K562 (cell line): ENCODE results near the gene FEN1. TPM values are rescaled to one million over a fixed set of nuclear protein-coding genes. Genes with fewer than 3 reads are reported as not detected.
A peak's percentile ranks its signal among the peaks of the same experiment; 100 is the strongest.

Experiments used
- ATAC-seq: fragments of 200-7000 bp; cut with Tn5 transposase; 3 replicates; pipeline ENCODE4 v1.9.1; 2020; ENCODE audit warnings: moderate library complexity
- BruUV-seq: library from RNA; stranded (reverse); fragments of 400-500 nt; replicated peaks from 2 replicates; lab custom pipeline; 2021; lab: Mats Ljungman, UMichigan
- CTCF ChIA-PET: fragments of 300-600 bp; formaldehyde crosslinking; extraction: SDS; loops from one replicate; lab custom pipeline; 2021; ENCODE audit warnings: low intra/inter-chr PET ratio; lab: Yijun Ruan, JAX
- POLR2A ChIA-PET: fragments of 300-600, 350-650 bp; sonication (Branson Sonifier 250); formaldehyde crosslinking; extraction: SDS; loops from one replicate; lab custom pipeline; 2021; ENCODE audit warnings: antibody characterized with exemption, inconsistent platforms; lab: Yijun Ruan, JAX
- DNase-seq, 4 experiments: peaks; one replicate each; pipeline versions ENCODE4 v3.0.0 to v3.0.0-alpha.2; 2011 to 2018; ENCODE audit warnings: low spot score in 3 of 4, mixed read lengths in 3 of 4; ENCODE audit errors: extremely low read depth in 1 of 4
- FAIRE-seq: peaks from 2 replicates; lab custom pipeline; 2011; peaks lifted over from hg19 to GRCh38; lab: Jason Lieb, UNC
- H2AFZ ChIP-seq: 2 replicates; pipeline ENCODE4 v1.6.0; 2011; ENCODE audit warnings: low read depth, low read length, control low read depth, inconsistent platforms
- H3K27ac ChIP-seq: fragments of 200-600 bp; 3 replicates; pipeline ENCODE4 v1.8.0; 2011; ENCODE audit warnings: low read depth, mild to moderate bottlenecking, control low read depth, inconsistent platforms, low read length, moderate library complexity, mixed read lengths; ENCODE audit errors: extremely low read depth
- H3K27me3 ChIP-seq, 2 experiments: fragments of 300-600 bp in 1 of 2; 2 replicates in 1 of 2; 3 replicates in 1 of 2; pipeline versions ENCODE4 v1.6.0 to v1.8.0; 2011; ENCODE audit warnings: inconsistent platforms in 2 of 2, low read length in 2 of 2, mild to moderate bottlenecking in 1 of 2, mixed read lengths in 1 of 2, moderate library complexity in 1 of 2; ENCODE audit not compliant: control insufficient read depth in 2 of 2, insufficient read depth in 2 of 2
- H3K36me3 ChIP-seq: fragments of 300-600 bp; 3 replicates; pipeline ENCODE4 v1.8.0; 2011; ENCODE audit warnings: mild to moderate bottlenecking, low read length, inconsistent platforms; ENCODE audit not compliant: control insufficient read depth, insufficient read depth
- H3K4me1 ChIP-seq, 2 experiments: fragments of 200-600 bp in 1 of 2; replicated peaks in 1 of 2; 2 replicates in 1 of 2; 3 replicates in 1 of 2; pipeline versions ENCODE4 v1.5.1 to v1.8.0; 2011; ENCODE audit warnings: inconsistent platforms in 2 of 2, low read length in 2 of 2, mild to moderate bottlenecking in 1 of 2, mixed read lengths in 1 of 2, moderate library complexity in 1 of 2; ENCODE audit not compliant: control insufficient read depth in 2 of 2, insufficient read depth in 2 of 2
- H3K4me2 ChIP-seq: 2 replicates; pipeline ENCODE4 v1.6.1; 2011; ENCODE audit warnings: low read length, control low read depth, inconsistent platforms, mixed read lengths; ENCODE audit not compliant: insufficient read depth
- H3K4me3 ChIP-seq: fragments of 200-600 bp; sonication (generic), shearing (Covaris generic); 2 replicates; pipeline ENCODE4 v1.5.1; 2016; ENCODE audit warnings: control low read depth, inconsistent platforms
- H3K79me2 ChIP-seq: fragments of 200-600 bp; 3 replicates; pipeline ENCODE4 v1.8.0; 2011; ENCODE audit warnings: low read length, inconsistent platforms; ENCODE audit not compliant: control insufficient read depth, insufficient read depth
- H3K9ac ChIP-seq, 2 experiments: 2 replicates each; pipeline versions ENCODE4 v1.6.0 to v1.6.1; 2011; ENCODE audit warnings: low read depth in 2 of 2, low read length in 2 of 2, control low read depth in 1 of 2, inconsistent platforms in 1 of 2, mild to moderate bottlenecking in 1 of 2, mixed read lengths in 1 of 2; ENCODE audit not compliant: insufficient read depth in 1 of 2
- H3K9me1 ChIP-seq: one replicate; pipeline ENCODE4 v1.6.0; 2011; ENCODE audit warnings: inconsistent platforms, mild to moderate bottlenecking, low read length, moderate library complexity; ENCODE audit not compliant: control insufficient read depth, insufficient read depth
- H3K9me3 ChIP-seq: replicated peaks from 2 replicates; pipeline ENCODE4 v1.5.1; 2011; ENCODE audit warnings: low read depth, low read length, inconsistent platforms; ENCODE audit not compliant: control insufficient read depth, insufficient read depth
- H4K20me1 ChIP-seq: replicated peaks from 2 replicates; pipeline ENCODE4 v1.6.1; 2011; ENCODE audit warnings: low read length, inconsistent platforms, mixed read lengths; ENCODE audit not compliant: control insufficient read depth, insufficient read depth
- KAT8 ChIP-seq: fragments of 450-650 bp; IDR thresholded peaks from 2 replicates; pipeline ENCODE4 v1.6.1; 2016; ENCODE audit warnings: low read depth, mild to moderate bottlenecking
- POLR2G ChIP-seq: fragments of 200-400 bp; formaldehyde crosslinking; IDR thresholded peaks from 2 replicates; pipeline ENCODE4 v1.6.1; 2017; ENCODE audit warnings: low read depth, mild to moderate bottlenecking, antibody characterized with exemption, low read length, moderate library complexity
- WGBS: fragments of 100-300 bp; shearing (Covaris generic); methylation state at CpG from one replicate; pipeline ENCODE4 v1.1.6; 2016; ENCODE audit warnings: low coverage, mixed read lengths; ENCODE audit not compliant: insufficient coverage; ENCODE audit errors: missing lambda C conversion rate; 5-methylcytosine and 5-hydroxymethylcytosine counted together
- in situ Hi-C: fragments of 300-500 bp; cut with MboI; formaldehyde crosslinking; loops from 4 replicates; pipeline ENCODE4 v1.15.0; 2018; ENCODE audit warnings: inconsistent platforms, mixed read lengths
- intact Hi-C: fragments of 100-400 bp; cut with micrococcal nuclease; formaldehyde crosslinking; loops from 2 replicates; pipeline ENCODE4 v1.14.2; 2022
- polyA plus RNA-seq, 8 experiments: library from polyadenylated mRNA; depleted of rRNA in 4 of 8; stranded (reverse) in 5 of 8; unstranded in 3 of 8; fragments of >200 nt; fragmentation: Nextera tagmentation in 2 of 8; fragmentation: Illumina TruSeq in 1 of 8; extraction: Ambion mirVana in 2 of 8; extraction: Trizol in 1 of 8; gene quantifications; 2 replicates each; pipeline versions ENCODE4 v1.2.1 to v1.2.3, GENCODE V29; 2011 to 2014; ENCODE audit warnings: inconsistent platforms in 1 of 8, missing spikeins in 1 of 8
- total RNA-seq, 7 experiments: library from RNA; depleted of rRNA in 6 of 7; stranded (reverse); fragments of >200 nt in 6 of 7; fragmentation: Illumina TruSeq in 2 of 7; extraction: Trizol in 2 of 7; gene quantifications; 2 replicates each; pipeline versions ENCODE4 v1.2.1 to v1.2.3, GENCODE V29; 2011 to 2021; ENCODE audit warnings: low replicate concordance in 1 of 7
- TF ChIP-seq, protein P1 (sequence below): fragments of 450-650 bp; formaldehyde crosslinking; IDR thresholded peaks from 2 replicates; pipeline ENCODE4 v1.4.0; 2020; ENCODE audit warnings: mild to moderate bottlenecking, mixed read lengths
- TF ChIP-seq, protein P2 (sequence below): sonication (generic); formaldehyde crosslinking; IDR thresholded peaks from 2 replicates; pipeline ENCODE4 v1.5.0; 2020; ENCODE audit warnings: missing genetic modification reagents

FEN1 gene
- total and polyA plus RNA-seq, 9 of the 15 experiments (the other 6 are each of a cell fraction or from before 2014, with no cell fraction given): 58.1 to 156 (median 137) TPM

DNA sequence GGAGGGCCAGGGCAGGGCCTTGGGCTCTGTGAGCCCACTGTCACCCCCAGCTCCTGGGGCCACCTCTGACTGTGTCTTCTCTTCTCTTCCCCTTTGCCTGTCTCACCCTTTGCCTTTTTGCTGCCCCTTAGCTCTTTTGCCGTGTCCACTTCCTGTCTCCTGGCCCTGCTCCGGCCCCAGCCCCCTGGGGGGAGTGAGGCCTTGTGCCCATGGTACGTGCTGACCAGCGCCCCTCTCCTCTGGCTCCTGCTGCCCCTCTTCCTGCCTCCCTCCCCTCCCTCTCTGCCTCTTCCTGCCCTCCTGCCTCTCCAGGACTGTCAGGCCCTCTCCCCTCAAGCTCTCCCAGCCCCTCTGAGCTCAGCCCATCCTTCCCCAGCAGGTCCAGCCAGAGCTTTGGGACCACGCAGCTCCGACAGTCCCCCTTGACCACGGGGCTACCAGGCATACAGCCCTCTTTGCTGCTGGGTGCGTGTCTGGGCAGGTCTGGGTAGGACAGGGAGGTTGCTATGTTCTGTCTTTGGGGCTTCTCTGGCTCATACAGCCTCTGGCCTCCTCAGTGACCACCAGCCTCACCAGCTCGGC lies 12.0 kb upstream of the FEN1 start:
- peaks cover 6% of the 10 kb centered on the region; the same call in 1 of the 2 replicates for H4K20me1 ChIP-seq
- H3K4me2 ChIP-seq: no peak overlapping the region
- WGBS: 73% methylated on average over 7 of the region's 9 CpGs
- no peak for FAIRE-seq
- ChIA-PET CTCF (no interaction called here), POLR2A (interaction anchor here (0.6 to 2.8 kb wide), 9 partner anchors 9 to 351 kb away, joined by 3 to 21 read pairs (median 4); partner anchors contain the start of genes CPSF7, FEN1, SDHAF2 and TMEM258)
- peaks cover 0 to 36% of the 10 kb centered on the region in 2 experiments; a peak in 2 of 5 replicates for H3K4me1 ChIP-seq
- DNase-seq: no peak
- no TSS peak for BruUV-seq
- no peak overlapping the region for H2AFZ ChIP-seq
- no peak overlapping the region for H3K27ac ChIP-seq
- peaks cover 51% of the 10 kb centered on the region; the same call in 2 of the 3 replicates for H3K36me3 ChIP-seq
- no peaks in the 10 kb centered on the region for H3K9me3 ChIP-seq
- H3K4me3 ChIP-seq: no peak overlapping the region
- intact Hi-C loops: no loop called here
- no peak for ATAC-seq
- H3K79me2 ChIP-seq: no peaks in the 10 kb centered on the region
- no peaks in the 10 kb centered on the region for H3K27me3 ChIP-seq
- no peaks in the 10 kb centered on the region for H3K9me1 ChIP-seq
- in situ Hi-C loops: no loop called here
- no peak for TF ChIP-seq KAT8
- peak; percentile 30; the same call in 1 of the 2 replicates for TF ChIP-seq POLR2G
- H3K9ac ChIP-seq: peak overlapping the region in 1 of 2 experiments; percentile 69; a peak in 1 of 4 replicates

DNA sequence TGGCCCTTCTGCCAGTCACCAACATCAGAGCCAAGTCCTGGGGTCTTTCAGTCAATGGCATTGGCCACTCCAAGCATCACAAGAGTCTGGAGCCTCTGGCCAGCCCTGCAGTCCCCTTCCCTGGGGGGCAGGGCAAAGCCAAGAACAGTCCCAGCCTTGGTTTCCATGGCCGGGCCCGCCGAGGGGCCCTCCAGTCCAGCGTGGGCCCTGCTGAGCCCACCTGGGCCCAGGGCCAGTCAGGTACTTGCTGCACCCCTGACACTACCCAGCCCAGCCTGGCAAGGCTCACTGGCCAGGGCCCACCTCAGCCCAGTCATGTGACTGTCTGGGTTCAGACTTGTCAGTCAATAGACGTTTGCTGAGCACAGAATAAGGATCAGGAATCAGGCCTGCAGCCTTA lies 11.1 kb upstream of the FEN1 start:
- intact Hi-C loops: no loop called here
- Histone ChIP-seq H3K9ac (no peak overlapping the region), H4K20me1 (peaks cover 6% of the 10 kb centered on the region; the same call in 1 of the 2 replicates), H3K4me2 (no peak overlapping the region), H3K79me2 (no peaks in the 10 kb centered on the region), H3K27ac (no peak overlapping the region), H3K4me3 (no peak overlapping the region), H3K36me3 (peaks cover 60% of the 10 kb centered on the region; the same call in 2 of the 3 replicates), H3K4me1 (peaks cover 0 to 31% of the 10 kb centered on the region in 2 experiments; a peak in 2 of 5 replicates), H3K27me3 (no peaks in the 10 kb centered on the region), H2AFZ (no peak overlapping the region), H3K9me1 (no peaks in the 10 kb centered on the region), H3K9me3 (no peaks in the 10 kb centered on the region)
- WGBS: 68% methylated on average over 5 of the region's 5 CpGs
- TF ChIP-seq, protein P1, sequence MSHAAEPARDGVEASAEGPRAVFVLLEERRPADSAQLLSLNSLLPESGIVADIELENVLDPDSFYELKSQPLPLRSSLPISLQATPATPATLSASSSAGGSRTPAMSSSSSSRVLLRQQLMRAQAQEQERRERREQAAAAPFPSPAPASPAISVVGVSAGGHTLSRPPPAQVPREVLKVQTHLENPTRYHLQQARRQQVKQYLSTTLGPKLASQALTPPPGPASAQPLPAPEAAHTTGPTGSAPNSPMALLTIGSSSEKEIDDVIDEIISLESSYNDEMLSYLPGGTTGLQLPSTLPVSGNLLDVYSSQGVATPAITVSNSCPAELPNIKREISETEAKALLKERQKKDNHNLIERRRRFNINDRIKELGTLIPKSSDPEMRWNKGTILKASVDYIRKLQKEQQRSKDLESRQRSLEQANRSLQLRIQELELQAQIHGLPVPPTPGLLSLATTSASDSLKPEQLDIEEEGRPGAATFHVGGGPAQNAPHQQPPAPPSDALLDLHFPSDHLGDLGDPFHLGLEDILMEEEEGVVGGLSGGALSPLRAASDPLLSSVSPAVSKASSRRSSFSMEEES: peak; percentile 56
- TF ChIP-seq, protein P2, sequence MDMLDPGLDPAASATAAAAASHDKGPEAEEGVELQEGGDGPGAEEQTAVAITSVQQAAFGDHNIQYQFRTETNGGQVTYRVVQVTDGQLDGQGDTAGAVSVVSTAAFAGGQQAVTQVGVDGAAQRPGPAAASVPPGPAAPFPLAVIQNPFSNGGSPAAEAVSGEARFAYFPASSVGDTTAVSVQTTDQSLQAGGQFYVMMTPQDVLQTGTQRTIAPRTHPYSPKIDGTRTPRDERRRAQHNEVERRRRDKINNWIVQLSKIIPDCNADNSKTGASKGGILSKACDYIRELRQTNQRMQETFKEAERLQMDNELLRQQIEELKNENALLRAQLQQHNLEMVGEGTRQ (CRISPR knock-in tag): no peak
- peak; percentile 43; the same call in 1 of the 2 replicates for TF ChIP-seq POLR2G
- ChIA-PET CTCF (no interaction called here), POLR2A (interaction anchor here (1.5 to 2.8 kb wide), 3 partner anchors 11 to 34 kb away, joined by 3 to 21 read pairs (median 8); partner anchors contain the start of genes FEN1 and TMEM258)
- FAIRE-seq (no peak), DNase-seq (no peak), ATAC-seq (no peak)
- in situ Hi-C loops: no loop called here
- BruUV-seq: no TSS peak
